CD14-positive monocyte (primary cell): ENCODE results near the gene AMY2A. TPM values are rescaled to one million over a fixed set of nuclear protein-coding genes. Genes with fewer than 3 reads are reported as not detected.
"Not testable (repeated sequence)": the region's sequence is repeated elsewhere in the genome, so short reads cannot be mapped to it uniquely, and the experiment has no call there.

Source experiments
- DNase-seq, 3 donors: peaks; one replicate each; pipeline ENCODE4 v3.0.0-alpha.2; 2011 to 2022
- H2AFZ ChIP-seq: 2 replicates; pipeline ENCODE4 v1.6.0; 2012; ENCODE audit warnings: mild to moderate bottlenecking, low read depth, low read length, inconsistent platforms; ENCODE audit not compliant: insufficient read depth, poor library complexity, severe bottlenecking
- H3K27ac ChIP-seq, 2 donors: 1 replicate in 1 of 2; 2 replicates in 1 of 2; pipeline ENCODE4 v1.5.1; 2012 to 2013; ENCODE audit warnings: low read length in 2 of 2, control low read depth in 1 of 2, inconsistent platforms in 1 of 2, low read depth in 1 of 2, mild to moderate bottlenecking in 1 of 2
- H3K27me3 ChIP-seq, 2 donors: one replicate each; pipeline versions ENCODE4 v1.6.0 to v1.6.1; 2011 to 2013; ENCODE audit warnings: low read length in 2 of 2; ENCODE audit not compliant: control insufficient read depth in 2 of 2, insufficient read depth in 2 of 2
- H3K36me3 ChIP-seq, 2 donors: replicated peaks in 1 of 2; 1 replicate in 1 of 2; 2 replicates in 1 of 2; pipeline versions ENCODE4 v1.5.1 to v1.6.1; 2012 to 2013; ENCODE audit warnings: low read length in 2 of 2, control low read depth in 1 of 2, inconsistent platforms in 1 of 2, mild to moderate bottlenecking in 1 of 2; ENCODE audit not compliant: insufficient read depth in 2 of 2, control insufficient read depth in 1 of 2
- H3K4me1 ChIP-seq, 2 donors: 1 replicate in 1 of 2; 2 replicates in 1 of 2; pipeline versions ENCODE4 v1.5.1 to v1.6.1; 2012 to 2013; ENCODE audit warnings: low read length in 2 of 2, control low read depth in 1 of 2, inconsistent platforms in 1 of 2, mild to moderate bottlenecking in 1 of 2, moderate library complexity in 1 of 2; ENCODE audit not compliant: insufficient read depth in 2 of 2, control insufficient read depth in 1 of 2
- H3K4me2 ChIP-seq: replicated peaks from 2 replicates; pipeline ENCODE3; 2012; ENCODE audit warnings: low read length, moderate library complexity, mild to moderate bottlenecking; ENCODE audit not compliant: poor library complexity, severe bottlenecking; ENCODE audit errors: extremely low read depth
- H3K4me3 ChIP-seq, 3 experiments: fragments of 200-600 bp in 1 of 3; sonication (generic) in 1 of 3; replicated peaks in 1 of 3; 1 replicate in 2 of 3; 2 replicates in 1 of 3; pipeline ENCODE4 v1.5.1; 2011 to 2013; ENCODE audit warnings: low read length in 3 of 3, mild to moderate bottlenecking in 3 of 3, control low read depth in 2 of 3, low read depth in 2 of 3, inconsistent platforms in 1 of 3, moderate library complexity in 1 of 3
- H3K79me2 ChIP-seq: 2 replicates; pipeline ENCODE4 v1.6.0; 2012; ENCODE audit warnings: mild to moderate bottlenecking, control low read depth, inconsistent platforms, low read length, moderate library complexity; ENCODE audit not compliant: insufficient read depth
- H3K9ac ChIP-seq: 2 replicates; pipeline ENCODE4 v1.6.0; 2017; ENCODE audit warnings: low read length, mild to moderate bottlenecking; ENCODE audit not compliant: insufficient read depth, poor library complexity, severe bottlenecking
- H3K9me3 ChIP-seq, 2 donors: replicated peaks in 1 of 2; 1 replicate in 1 of 2; 2 replicates in 1 of 2; pipeline versions ENCODE4 v1.5.1 to v1.6.1; 2012 to 2013; ENCODE audit warnings: low read length in 2 of 2, control low read depth in 1 of 2; ENCODE audit not compliant: control insufficient read depth in 1 of 2, insufficient read depth in 1 of 2
- H4K20me1 ChIP-seq: 2 replicates; pipeline ENCODE4 v1.6.0; 2012; ENCODE audit warnings: mild to moderate bottlenecking, low read length, control low read depth, moderate library complexity; ENCODE audit not compliant: insufficient read depth
- H3K27ac Mint-ChIP-seq, 7 donors: one replicate each; pipeline ENCODE4 v1.8.0; 2020; ENCODE audit warnings: mild to moderate bottlenecking in 7 of 7, mixed read lengths in 7 of 7, moderate library complexity in 6 of 7, inconsistent platforms in 2 of 7
- H3K27me3 Mint-ChIP-seq, 3 donors: one replicate each; pipeline ENCODE4 v1.8.0; 2021 to 2022; ENCODE audit warnings: low read depth in 3 of 3, mild to moderate bottlenecking in 3 of 3, mixed read lengths in 3 of 3, moderate library complexity in 3 of 3, inconsistent platforms in 1 of 3
- H3K36me3 Mint-ChIP-seq, 2 donors: one replicate each; pipeline ENCODE4 v1.8.0; 2020; ENCODE audit warnings: mixed read lengths in 2 of 2, inconsistent platforms in 1 of 2, mild to moderate bottlenecking in 1 of 2
- H3K4me1 Mint-ChIP-seq: one replicate; pipeline ENCODE4 v1.8.0; 2020; ENCODE audit warnings: mild to moderate bottlenecking, mixed read lengths
- H3K4me3 Mint-ChIP-seq, 2 donors: one replicate each; pipeline ENCODE4 v1.8.0; 2020; ENCODE audit warnings: mild to moderate bottlenecking in 2 of 2, mixed read lengths in 2 of 2, moderate library complexity in 1 of 2
- H3K9me3 Mint-ChIP-seq, 7 donors: one replicate each; pipeline ENCODE4 v1.8.0; 2020 to 2022; ENCODE audit warnings: mixed read lengths in 7 of 7, mild to moderate bottlenecking in 6 of 7, moderate library complexity in 6 of 7, inconsistent platforms in 2 of 7
- CTCF ChIP-seq: fragments of 200-600 bp; IDR thresholded peaks from one replicate; pipeline ENCODE4 v1.8.0; 2022; ENCODE audit warnings: antibody characterized with exemption, mild to moderate bottlenecking
- whole genome bisulfite sequencing: methylation state at CpG from one replicate; pipeline ENCODE4 v1.1.5; 2013; ENCODE audit warnings: missing lambda C conversion rate; ENCODE audit not compliant: insufficient coverage; 5-methylcytosine and 5-hydroxymethylcytosine counted together
- intact Hi-C, 2 donors: fragments of 100-400 bp; cut with micrococcal nuclease; formaldehyde crosslinking; loops; one replicate each; pipeline versions ENCODE4 v1.15.0 to v1.15.1; 2023
- polyA plus RNA-seq, 3 donors: library from polyadenylated mRNA; depleted of rRNA in 1 of 3; unstranded in 2 of 3; stranded (reverse) in 1 of 3; fragments of 300-500 nt in 2 of 3; fragments of >200 nt in 1 of 3; fragmentation: Illumina TruSeq in 2 of 3; gene quantifications; 1 replicate in 2 of 3; 2 replicates in 1 of 3; pipeline ENCODE4 v1.2.3, GENCODE V29; 2012 to 2021

The AMY2A gene
- polyA plus RNA-seq, 3 donors: not detected

- Histone ChIP-seq H3K9me3 (no peaks in the 10 kb centered on the region), H4K20me1 (no peaks in the 10 kb centered on the region), H3K79me2 (no peaks in the 10 kb centered on the region), H3K36me3 (no peaks in the 10 kb centered on the region), H3K4me2 (no peak overlapping the region), H3K27ac (no peak overlapping the region), H3K9ac (no peak overlapping the region), H3K27me3 (no peaks in the 10 kb centered on the region), H2AFZ (no peak overlapping the region), H3K4me1 (no peaks in the 10 kb centered on the region), H3K4me3 (no peak overlapping the region)
- H3K9me3 Mint-ChIP-seq: peaks cover 0 to 5% (median 2%) of the 10 kb centered on the region in 7 donors
- H3K4me1 Mint-ChIP-seq: no peaks in the 10 kb centered on the region
- H3K4me3 Mint-ChIP-seq: no peak overlapping the region
- peak overlapping the region in 1 of 7 donors; percentile 41 for H3K27ac Mint-ChIP-seq
- WGBS: no CpG with 5 or more reads among the region's 2 CpGs
- no peak for TF ChIP-seq CTCF
- H3K27me3 Mint-ChIP-seq: no peaks in the 10 kb centered on the region
- intact Hi-C loops: no loop called here
- H3K36me3 Mint-ChIP-seq: no peaks in the 10 kb centered on the region
- DNase-seq: no peak
Observed at GRCh38 chr1:103616362-103616761, 865 bp upstream of the AMY2A start.

GRCh38 chr1:103627436-103627835 lies 10.2 kb downstream of the AMY2A start:
- intact Hi-C loops, H3K9ac ChIP-seq, H3K4me1 ChIP-seq, H3K27ac Mint-ChIP-seq, H2AFZ ChIP-seq, DNase-seq, H3K27ac ChIP-seq, H3K4me2 ChIP-seq, H3K9me3 ChIP-seq, H3K79me2 ChIP-seq, H4K20me1 ChIP-seq, H3K27me3 Mint-ChIP-seq, H3K27me3 ChIP-seq, H3K4me3 ChIP-seq, H3K9me3 Mint-ChIP-seq, H3K36me3 Mint-ChIP-seq, H3K36me3 ChIP-seq, H3K4me3 Mint-ChIP-seq, H3K4me1 Mint-ChIP-seq: not testable (repeated sequence)
- WGBS: no CpG with 5 or more reads among the region's 4 CpGs

GRCh38 chr1:103641194-103641593 lies 24.0 kb downstream of the AMY2A start:
- H3K4me1 ChIP-seq, H3K4me1 Mint-ChIP-seq, intact Hi-C loops, H3K9ac ChIP-seq, H3K36me3 Mint-ChIP-seq, H3K27ac ChIP-seq, H3K36me3 ChIP-seq, H3K27me3 ChIP-seq, H3K4me3 Mint-ChIP-seq, H3K4me2 ChIP-seq, H3K27ac Mint-ChIP-seq, DNase-seq, H4K20me1 ChIP-seq, H2AFZ ChIP-seq, H3K79me2 ChIP-seq, H3K27me3 Mint-ChIP-seq, H3K9me3 ChIP-seq, H3K4me3 ChIP-seq, H3K9me3 Mint-ChIP-seq: not testable (repeated sequence)
- no CpG with 5 or more reads among the region's 3 CpGs for WGBS

GRCh38 chr1:103643908-103644307 lies 26.7 kb downstream of the AMY2A start:
- no CpG with 5 or more reads among the region's 3 CpGs for WGBS
- DNase-seq, H3K36me3 Mint-ChIP-seq, H3K27ac Mint-ChIP-seq, H3K27ac ChIP-seq, H3K9ac ChIP-seq, H3K27me3 Mint-ChIP-seq, H3K4me1 ChIP-seq, H3K79me2 ChIP-seq, H2AFZ ChIP-seq, H3K36me3 ChIP-seq, H3K9me3 ChIP-seq, H3K4me2 ChIP-seq, H3K4me3 ChIP-seq, H3K27me3 ChIP-seq, H3K4me1 Mint-ChIP-seq, H4K20me1 ChIP-seq, H3K9me3 Mint-ChIP-seq, intact Hi-C loops, H3K4me3 Mint-ChIP-seq: not testable (repeated sequence)
